Stomach (tissue), 9 donors: ENCODE results near the gene SYTL1. TPM values are rescaled to one million over a fixed set of nuclear protein-coding genes. Genes with fewer than 3 reads are reported as not detected.

Source experiments
- DNase-seq, 2 donors: peaks; one replicate each; pipeline versions ENCODE4 v3.0.0 to v3.0.0-alpha.2; 2013 to 2019
- H3K27ac ChIP-seq, 5 donors: fragments of 200-600 bp in 4 of 5; sonication (generic) in 4 of 5; one replicate each; pipeline ENCODE4 v1.5.1; 2013 to 2019; ENCODE audit warnings: mild to moderate bottlenecking in 1 of 5, moderate library complexity in 1 of 5
- H3K27me3 ChIP-seq, 3 donors: fragments of 200-600 bp; sonication (generic); one replicate each; pipeline ENCODE4 v1.5.1; 2017 to 2019; ENCODE audit warnings: mixed run types in 1 of 3
- H3K36me3 ChIP-seq, 4 donors: fragments of 200-600 bp; sonication (generic); 1 replicate in 3 of 4; 2 replicates in 1 of 4; pipeline ENCODE4 v1.5.1; 2016 to 2019
- H3K4me1 ChIP-seq, 4 donors: fragments of 200-600 bp; sonication (generic); one replicate each; pipeline ENCODE4 v1.5.1; 2016 to 2019
- H3K4me3 ChIP-seq, 4 donors: fragments of 200-600 bp; sonication (generic) in 3 of 4; one replicate each; pipeline ENCODE4 v1.5.1; 2016 to 2019; ENCODE audit warnings: mild to moderate bottlenecking in 1 of 4
- H3K9me3 ChIP-seq, 4 donors: fragments of 200-600 bp; sonication (generic); one replicate each; pipeline ENCODE4 v1.5.1; 2016 to 2019
- CTCF ChIP-seq, 7 experiments: fragments of 450-650 bp in 4 of 7; fragments of 200-600 bp in 3 of 7; sonication (generic) in 3 of 7; IDR thresholded peaks; one replicate each; pipeline ENCODE4 v1.5.1; 2016 to 2019; ENCODE audit warnings: antibody characterized with exemption in 7 of 7, control low read depth in 2 of 7, mild to moderate bottlenecking in 1 of 7
- EP300 ChIP-seq: sonication (generic); formaldehyde crosslinking; IDR thresholded peaks from one replicate; pipeline ENCODE4 v1.6.1; 2017; ENCODE audit warnings: antibody characterized with exemption
- POLR2A ChIP-seq, 4 donors: fragments of 450-650 bp; IDR thresholded peaks; one replicate each; pipeline ENCODE4 v1.6.1; 2016; ENCODE audit warnings: antibody characterized with exemption in 4 of 4, control low read depth in 2 of 4, mild to moderate bottlenecking in 1 of 4, moderate library complexity in 1 of 4
- POLR2AphosphoS5 ChIP-seq, 3 donors: sonication (generic); formaldehyde crosslinking; IDR thresholded peaks; one replicate each; pipeline ENCODE4 v1.6.1; 2016; ENCODE audit warnings: antibody characterized with exemption in 3 of 3
- whole genome bisulfite sequencing, 5 donors: extraction: QIAGEN DNeasy Blood & Tissue Kit in 3 of 5; methylation state at CpG; one replicate each; pipeline versions ENCODE4 v1.1.5 to v1.1.7; 2013 to 2018; 5-methylcytosine and 5-hydroxymethylcytosine counted together
- intact Hi-C: fragments of 100-400 bp; cut with DNase I; formaldehyde crosslinking; loops from one replicate; pipeline ENCODE4 v1.15.1; 2023; ENCODE audit warnings: low total_unique reads
- polyA plus RNA-seq, 3 donors: library from polyadenylated mRNA; stranded (reverse); fragments of 200-250 nt; gene quantifications; one replicate each; pipeline ENCODE4 v1.2.3, GENCODE V29; 2013
- total RNA-seq, 5 donors: library from RNA; depleted of rRNA; stranded (reverse); fragments of >200 nt; gene quantifications; one replicate each; pipeline versions ENCODE4 v1.1.0 to v1.2.3, GENCODE V29; 2014 to 2016
- donor health status: healthy with polysubstance abuse.
- donor health status: Bipolar disorder and iron deficiency.
- donor health status: healthy.

SYTL1 gene
- total and polyA plus RNA-seq, 8 donors, result 15.6 to 222 (median 58.2) TPM

GRCh38 chr1:27391511-27392095 is 49.8 kb downstream of the SYTL1 start:
- Histone ChIP-seq H3K27me3 (peaks cover 0 to 6% (median 0%) of the 10 kb centered on the region in 3 donors), H3K4me1 (peaks cover 22 to 35% (median 25%) of the 10 kb centered on the region in 4 donors), H3K9me3 (no peaks in the 10 kb centered on the region), H3K4me3 (peak overlapping the region; percentile 44 to 58 (median 50)), H3K27ac (peak overlapping the region in 4 of 5 donors; percentile 30 to 83 (median 68)), H3K36me3 (no peaks in the 10 kb centered on the region)
- TF ChIP-seq POLR2AphosphoS5 (IDR thresholded peaks at IDR 0.05), result no peak
- no peak for TF ChIP-seq CTCF (IDR thresholded peaks at IDR 0.05)
- no peak for TF ChIP-seq POLR2A (IDR thresholded peaks at IDR 0.05)
- no peak for TF ChIP-seq EP300
- intact Hi-C loops, result loop anchor here (5.0 kb wide), 2 partner anchors 34 to 89 kb away; no protein-coding TSS in a partner anchor
- peak; percentile 46 to 85 for DNase-seq
- 5 to 11% (median 6%) methylated on average over 13 of the region's 13 CpGs for WGBS, 5 donors

GRCh38 chr1:27392096-27392777 is 50.4 kb downstream of the SYTL1 start, which contains the start of gene GPR3:
Gene GPR3 (plus strand): TSS chr1:27392622. CDS start chr1:27393799, 1,177 bp downstream.
- H3K9me3 ChIP-seq, result no peaks in the 10 kb centered on the region
- peaks cover 0 to 6% (median 0%) of the 10 kb centered on the region in 3 donors for H3K27me3 ChIP-seq
- no peaks in the 10 kb centered on the region for H3K36me3 ChIP-seq
- peaks cover 22 to 39% (median 25%) of the 10 kb centered on the region in 4 donors for H3K4me1 ChIP-seq
- 1 to 4% (median 2%) methylated on average over 17 to 69 of the region's 69 CpGs for WGBS, 5 donors
- H3K27ac ChIP-seq, result peak within 1 kb of the TSS; percentile 28 to 83 (median 67)
- intact Hi-C loops, result loop anchor here (5.0 kb wide), 2 partner anchors 35 to 90 kb away; no protein-coding TSS in a partner anchor
- H3K4me3 ChIP-seq, result peak within 1 kb of the TSS; percentile 44 to 58 (median 50)
- TF ChIP-seq POLR2A (IDR thresholded peaks at IDR 0.05), result no peak
- peak in 5 of 7 experiments; percentile 13 to 53 (median 33) for TF ChIP-seq CTCF (IDR thresholded peaks at IDR 0.05)
- TF ChIP-seq EP300, result no peak
- peak; percentile 29 to 56 (median 33) for TF ChIP-seq POLR2AphosphoS5 (IDR thresholded peaks at IDR 0.05)
- DNase-seq, result peak; percentile 92 to 96

- peak in 1 of 2 donors; percentile 41 for DNase-seq
- Histone ChIP-seq H3K9me3 (no peaks in the 10 kb centered on the region), H3K36me3 (no peaks in the 10 kb centered on the region), H3K4me1 (peaks cover 22 to 39% (median 25%) of the 10 kb centered on the region in 4 donors), H3K27me3 (peaks cover 0 to 6% (median 0%) of the 10 kb centered on the region in 3 donors), H3K4me3 (peak overlapping the region; percentile 44 to 58 (median 50)), H3K27ac (peak overlapping the region; percentile 28 to 83 (median 67))
- intact Hi-C loops, result loop anchor here (5.0 kb wide), 2 partner anchors 36 to 91 kb away; no protein-coding TSS in a partner anchor
- TF ChIP-seq POLR2AphosphoS5 (IDR thresholded peaks at IDR 0.05), result no peak
- no peak for TF ChIP-seq CTCF (IDR thresholded peaks at IDR 0.05)
- TF ChIP-seq POLR2A (IDR thresholded peaks at IDR 0.05), result no peak
- TF ChIP-seq EP300, result no peak
- WGBS, 5 donors, result 36 to 55% (median 39%) methylated on average over 18 to 30 of the region's 30 CpGs
These were observed 51.2 kb downstream of the SYTL1 start for GRCh38 chr1:27392778-27393635.
